H1 (cell line): Measurements from ENCODE around the gene LRBA. TPM values are rescaled to one million over a fixed set of nuclear protein-coding genes. Genes with fewer than 3 reads are reported as not detected.

ENCODE experiments used
- CTCF ChIA-PET: fragments of 300-600 bp; sonication (Branson Sonifier 250); formaldehyde crosslinking; loops from one replicate; lab custom pipeline; 2021; ENCODE audit not compliant: partially characterized antibody; lab: Charles Lee
- POLR2A ChIA-PET: fragments of 300-600 bp; sonication (Branson Sonifier 250); formaldehyde crosslinking; loops from one replicate; lab custom pipeline; 2021; ENCODE audit warnings: inconsistent platforms; ENCODE audit not compliant: partially characterized antibody; lab: Charles Lee
- DNase-seq, 2 experiments: peaks; one replicate each; pipeline versions ENCODE4 v3.0.0 to v3.0.0-alpha.2; 2010 to 2022; ENCODE audit warnings: low spot score in 2 of 2, low read depth in 1 of 2, mixed read lengths in 1 of 2
- FAIRE-seq: peaks from 2 replicates; lab custom pipeline; 2011; peaks lifted over from hg19 to GRCh38; lab: Jason Lieb, UNC
- H2AFZ ChIP-seq: 2 replicates; pipeline ENCODE4 v1.8.1; 2012; ENCODE audit warnings: low read length, inconsistent platforms
- H2AK5ac ChIP-seq: 2 replicates; pipeline ENCODE4 v1.6.1; 2013; ENCODE audit warnings: low read depth, low read length
- H2BK120ac ChIP-seq: replicated peaks from 2 replicates; pipeline ENCODE3; 2013; ENCODE audit warnings: low read depth, low read length, inconsistent platforms
- H2BK12ac ChIP-seq: 2 replicates; pipeline ENCODE4 v1.6.1; 2013; ENCODE audit warnings: low read depth, low read length
- H2BK15ac ChIP-seq: 2 replicates; pipeline ENCODE4 v1.6.1; 2013; ENCODE audit warnings: low read length
- H2BK20ac ChIP-seq: 2 replicates; pipeline ENCODE4 v1.6.1; 2013; ENCODE audit warnings: low read length
- H2BK5ac ChIP-seq: 2 replicates; pipeline ENCODE4 v1.6.1; 2013; ENCODE audit warnings: low read depth, low read length
- H3K14ac ChIP-seq: 2 replicates; pipeline ENCODE4 v1.6.1; 2013; ENCODE audit warnings: inconsistent platforms; ENCODE audit not compliant: insufficient read length
- H3K18ac ChIP-seq: 2 replicates; pipeline ENCODE4 v1.6.1; 2013; ENCODE audit warnings: low read length; ENCODE audit errors: extremely low read depth
- H3K23ac ChIP-seq: 2 replicates; pipeline ENCODE4 v1.6.1; 2013; ENCODE audit warnings: inconsistent platforms; ENCODE audit not compliant: insufficient read length
- H3K23me2 ChIP-seq: 2 replicates; pipeline ENCODE4 v1.6.1; 2013; ENCODE audit warnings: low read depth, low read length
- H3K27ac ChIP-seq: 2 replicates; pipeline ENCODE4 v1.6.1; 2011; ENCODE audit warnings: low read depth, low read length, inconsistent platforms
- H3K27me3 ChIP-seq, 4 experiments: replicated peaks in 1 of 4; 1 replicate in 1 of 4; 2 replicates in 3 of 4; pipeline versions ENCODE4 v1.6.1 to v1.8.1; 2011 to 2013; ENCODE audit warnings: low read length in 3 of 4, mild to moderate bottlenecking in 3 of 4, inconsistent platforms in 2 of 4, mixed read lengths in 2 of 4, moderate library complexity in 1 of 4; ENCODE audit not compliant: control insufficient read depth in 3 of 4, insufficient read depth in 3 of 4; ENCODE audit errors: extremely low read depth in 1 of 4
- H3K36me3 ChIP-seq, 4 experiments: 2 replicates each; pipeline versions ENCODE4 v1.6.1 to v1.8.1; 2011 to 2013; ENCODE audit warnings: mild to moderate bottlenecking in 4 of 4, low read length in 3 of 4, moderate library complexity in 2 of 4, control low read depth in 1 of 4, inconsistent platforms in 1 of 4; ENCODE audit not compliant: insufficient read depth in 4 of 4, control insufficient read depth in 2 of 4
- H3K4ac ChIP-seq: replicated peaks from 2 replicates; pipeline ENCODE3; 2013; ENCODE audit warnings: low read length, low read depth, mixed read lengths, inconsistent platforms; ENCODE audit not compliant: insufficient read length
- H3K4me1 ChIP-seq, 4 experiments: replicated peaks in 1 of 4; 1 replicate in 1 of 4; 2 replicates in 3 of 4; pipeline versions ENCODE4 v1.6.1 to v1.8.1; 2011 to 2013; ENCODE audit warnings: low read length in 3 of 4, inconsistent platforms in 2 of 4, mixed read lengths in 1 of 4; ENCODE audit not compliant: insufficient read depth in 4 of 4, control insufficient read depth in 3 of 4
- H3K4me2 ChIP-seq, 2 experiments: 2 replicates each; pipeline versions ENCODE4 v1.6.1 to v1.8.1; 2011 to 2013; ENCODE audit warnings: low read depth in 2 of 2, low read length in 2 of 2, control low read depth in 1 of 2, inconsistent platforms in 1 of 2, mild to moderate bottlenecking in 1 of 2; ENCODE audit not compliant: insufficient read depth in 1 of 2
- H3K4me3 ChIP-seq, 4 experiments: fragments of 200-600, 300-600 bp in 1 of 4; sonication (generic), shearing (Covaris generic), sonication (Bioruptor Twin) in 1 of 4; 2 replicates each; pipeline versions ENCODE4 v1.5.1 to v1.8.1; 2011 to 2016; ENCODE audit warnings: low read length in 4 of 4, low read depth in 3 of 4, control low read depth in 2 of 4, inconsistent platforms in 2 of 4, mild to moderate bottlenecking in 2 of 4, mixed read lengths in 1 of 4, moderate library complexity in 1 of 4; ENCODE audit not compliant: insufficient read depth in 2 of 4; ENCODE audit errors: extremely low read depth in 1 of 4
- H3K56ac ChIP-seq: replicated peaks from 2 replicates; pipeline ENCODE3; 2013; ENCODE audit warnings: low read depth, mild to moderate bottlenecking, mixed read lengths, low read length, inconsistent platforms; ENCODE audit not compliant: insufficient read length
- H3K79me1 ChIP-seq: 2 replicates; pipeline ENCODE4 v1.6.1; 2013; ENCODE audit warnings: low read depth, low read length, control low read depth
- H3K79me2 ChIP-seq, 2 experiments: 2 replicates each; pipeline versions ENCODE4 v1.6.1 to v1.8.1; 2012 to 2013; ENCODE audit warnings: low read length in 2 of 2, mild to moderate bottlenecking in 2 of 2, inconsistent platforms in 1 of 2; ENCODE audit not compliant: insufficient read depth in 2 of 2, control insufficient read depth in 1 of 2
- H3K9ac ChIP-seq, 4 experiments: replicated peaks in 1 of 4; 1 replicate in 1 of 4; 2 replicates in 3 of 4; pipeline versions ENCODE4 v1.6.1 to v1.8.1; 2011 to 2013; ENCODE audit warnings: low read depth in 3 of 4, low read length in 3 of 4, control low read depth in 2 of 4, mild to moderate bottlenecking in 2 of 4, moderate library complexity in 2 of 4, inconsistent platforms in 1 of 4; ENCODE audit errors: extremely low read depth in 1 of 4
- H3K9me3 ChIP-seq, 2 experiments: 2 replicates each; pipeline versions ENCODE4 v1.6.1 to v1.8.1; 2012 to 2013; ENCODE audit warnings: mild to moderate bottlenecking in 2 of 2, moderate library complexity in 2 of 2, control low read depth in 1 of 2, inconsistent platforms in 1 of 2, low read depth in 1 of 2, low read length in 1 of 2, mixed read lengths in 1 of 2; ENCODE audit not compliant: insufficient read depth in 2 of 2
- H4K20me1 ChIP-seq, 2 experiments: replicated peaks in 1 of 2; 2 replicates each; pipeline versions ENCODE3 to v1.8.1; 2011 to 2013; ENCODE audit warnings: inconsistent platforms in 2 of 2, low read length in 2 of 2, mild to moderate bottlenecking in 1 of 2; ENCODE audit not compliant: insufficient read depth in 2 of 2, control insufficient read depth in 1 of 2
- H4K5ac ChIP-seq: 2 replicates; pipeline ENCODE4 v1.6.1; 2013; ENCODE audit warnings: low read length, low read depth, mixed read lengths, inconsistent platforms; ENCODE audit not compliant: insufficient read length
- H4K8ac ChIP-seq: 2 replicates; pipeline ENCODE4 v1.8.0; 2013; ENCODE audit warnings: mild to moderate bottlenecking, moderate library complexity, low read length, inconsistent platforms; ENCODE audit not compliant: insufficient read depth; ENCODE audit errors: extremely low read depth
- H4K91ac ChIP-seq: replicated peaks from 2 replicates; pipeline ENCODE3; 2013; ENCODE audit warnings: low read length, mixed read lengths, inconsistent platforms; ENCODE audit not compliant: insufficient read length
- ASH2L ChIP-seq: fragments of 200-600, 300-600 bp; sonication (generic); IDR thresholded peaks from one replicate; pipeline ENCODE4 v1.7.1; 2017; ENCODE audit warnings: low read length
- GABPA ChIP-seq: IDR thresholded peaks from 2 replicates; pipeline ENCODE4 v1.6.1; 2011; ENCODE audit warnings: mild to moderate bottlenecking, low read length, moderate library complexity, borderline replicate concordance; ENCODE audit not compliant: insufficient read depth
- GTF2F1 ChIP-seq: IDR thresholded peaks from 2 replicates; pipeline ENCODE4 v1.6.1; 2012; ENCODE audit warnings: low read depth, low read length, improper control_type of control experiment, borderline replicate concordance
- KDM4A ChIP-seq: IDR thresholded peaks from one replicate; pipeline ENCODE4 v1.7.1; 2012; ENCODE audit warnings: low read depth, mild to moderate bottlenecking, moderate library complexity, low read length, inconsistent platforms; ENCODE audit not compliant: severe bottlenecking
- RXRA ChIP-seq: IDR thresholded peaks from 2 replicates; pipeline ENCODE4 v1.6.1; 2011; ENCODE audit warnings: low read depth, mild to moderate bottlenecking, low read length, moderate library complexity; ENCODE audit not compliant: insufficient read depth
- SIN3A ChIP-seq, 2 experiments: IDR thresholded peaks in 1 of 2; conservative IDR thresholded peaks in 1 of 2; 2 replicates each; pipeline ENCODE4 v1.6.1; 2011 to 2012; ENCODE audit warnings: low read length in 2 of 2, improper control_type of control experiment in 1 of 2, low read depth in 1 of 2, mild to moderate bottlenecking in 1 of 2
- SP1 ChIP-seq: IDR thresholded peaks from 2 replicates; pipeline ENCODE4 v1.6.1; 2011; ENCODE audit warnings: low read depth, low read length
- SRF ChIP-seq: IDR thresholded peaks from 2 replicates; pipeline ENCODE4 v1.6.1; 2011; ENCODE audit warnings: mild to moderate bottlenecking, low read depth, low read length, moderate library complexity
- SUZ12 ChIP-seq: fragments of 200-600 bp; sonication (generic); IDR thresholded peaks from 2 replicates; pipeline ENCODE4 v1.6.1; 2012; ENCODE audit warnings: mild to moderate bottlenecking, inconsistent platforms, low read length, moderate library complexity, mixed read lengths
- TAF1 ChIP-seq: IDR thresholded peaks from 2 replicates; pipeline ENCODE4 v1.6.1; 2011; ENCODE audit warnings: mild to moderate bottlenecking, low read depth, low read length
- TAF7 ChIP-seq: optimal IDR thresholded peaks from 2 replicates; pipeline ENCODE3; 2011; ENCODE audit warnings: low read depth, mild to moderate bottlenecking, inconsistent platforms, low read length, moderate library complexity, borderline replicate concordance
- WGBS, 2 experiments: shearing (Covaris generic) in 1 of 2; methylation state at CpG; one replicate each; pipeline versions ENCODE4 v1.1.6 to v1.1.7; 2013 to 2015; ENCODE audit warnings: low lambda C conversion rate in 2 of 2, mixed read lengths in 2 of 2, inconsistent platforms in 1 of 2, low coverage in 1 of 2, missing lambda C conversion rate in 1 of 2; ENCODE audit not compliant: insufficient replicate concordance in 2 of 2, insufficient coverage in 1 of 2, insufficient read length in 1 of 2; ENCODE audit errors: extremely low coverage in 1 of 2, missing lambda C conversion rate in 1 of 2; 5-methylcytosine and 5-hydroxymethylcytosine counted together
- polyA plus RNA-seq, 7 experiments: library from polyadenylated mRNA; depleted of rRNA in 3 of 7; stranded (reverse) in 5 of 7; unstranded in 2 of 7; fragments of >200 nt in 5 of 7; fragments of 200-250 nt in 2 of 7; gene quantifications; 1 replicate in 5 of 7; 2 replicates in 1 of 7; 4 replicates in 1 of 7; pipeline versions ENCODE4 v1.2.1 to v1.2.3, GENCODE V29; 2011 to 2013; ENCODE audit warnings: missing spikeins in 2 of 7, mixed read lengths in 2 of 7
- total RNA-seq: library from RNA; stranded (reverse); fragmentation: NEBNext Ultra II Directional; extraction: Animal tissue kit (Norgen Biotek cat#: 25700); gene quantifications from 2 replicates; pipeline ENCODE4 v1.2.1, GENCODE V29; 2021
- TF ChIP-seq, protein P1 (sequence below): IDR thresholded peaks from 2 replicates; pipeline ENCODE4 v1.6.1; 2011; ENCODE audit warnings: low read length, improper control_type of control experiment

The LRBA gene
- total and polyA plus RNA-seq, 2 of the 8 experiments (the other 6 are each of a cell fraction or from before 2014, with no cell fraction given) = 54.6 to 83.2 TPM

DNA sequence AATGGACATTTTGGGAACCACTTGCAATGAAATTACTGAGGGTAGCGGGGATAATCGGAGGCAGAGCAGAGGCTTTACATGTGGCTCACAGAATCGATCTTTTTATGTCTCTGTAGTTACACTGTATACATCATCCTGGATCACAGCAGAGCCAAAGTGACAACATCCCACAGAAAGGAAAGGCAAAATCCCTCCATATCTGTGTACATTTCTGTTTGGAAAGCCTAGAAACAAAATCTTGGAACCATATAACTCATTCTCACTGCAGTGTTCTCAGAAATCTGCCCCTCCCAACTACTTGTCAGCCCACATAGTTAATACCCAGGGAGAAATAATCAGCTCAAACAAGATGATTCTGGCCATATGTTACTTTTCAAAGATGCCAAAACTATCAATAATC lies 725.2 kb downstream of the LRBA start (continued):
- no peak for TF ChIP-seq SP1

DNA sequence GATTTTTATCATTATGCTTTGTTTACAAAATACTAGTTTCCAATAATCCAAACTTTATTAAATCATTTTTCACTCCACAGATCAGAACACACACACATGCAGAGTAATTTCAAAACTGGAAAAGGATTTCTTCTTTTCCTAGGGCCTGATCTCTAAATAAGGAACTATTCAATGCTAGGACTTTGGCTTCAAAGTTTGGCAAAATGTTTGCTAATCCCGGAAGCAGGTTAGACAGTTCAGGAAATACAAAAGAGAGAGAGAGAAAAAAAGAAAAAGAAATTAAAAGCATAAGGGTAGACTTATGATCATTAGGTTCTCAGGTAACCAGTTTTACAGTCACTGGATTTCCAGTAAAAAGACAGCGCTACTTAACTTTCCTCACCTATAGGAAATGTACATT lies 725.9 kb downstream of the LRBA start:
- H3K23ac ChIP-seq = no peak overlapping the region
- H2AFZ ChIP-seq = no peak overlapping the region
- no peak overlapping the region for H3K4me3 ChIP-seq
- H3K79me1 ChIP-seq = no peaks in the 10 kb centered on the region
- H2BK20ac ChIP-seq = no peak overlapping the region
- no peak overlapping the region for H3K27ac ChIP-seq
- ChIA-PET CTCF (no interaction called here), POLR2A (no interaction called here)
- no peak overlapping the region for H3K56ac ChIP-seq
- H3K79me2 ChIP-seq = no peaks in the 10 kb centered on the region
- H2BK12ac ChIP-seq = no peak overlapping the region
- H3K36me3 ChIP-seq = no peaks in the 10 kb centered on the region; a peak in 1 of 8 replicates
- H3K18ac ChIP-seq = no peak overlapping the region
- H2BK120ac ChIP-seq = no peak overlapping the region
- H3K27me3 ChIP-seq = no peaks in the 10 kb centered on the region
- DNase-seq = no peak
- H4K8ac ChIP-seq = no peak overlapping the region
- H3K14ac ChIP-seq = no peak overlapping the region
- no peaks in the 10 kb centered on the region for H4K20me1 ChIP-seq
- no peak overlapping the region for H2BK15ac ChIP-seq
- no peak overlapping the region for H2AK5ac ChIP-seq
- H3K4ac ChIP-seq = no peak overlapping the region
- FAIRE-seq = no peak
- H3K9ac ChIP-seq = no peak overlapping the region
- no peak overlapping the region for H3K4me2 ChIP-seq
- no peak overlapping the region for H4K91ac ChIP-seq
- no peaks in the 10 kb centered on the region for H3K4me1 ChIP-seq
- 93% methylated on average over 2 of the region's 2 CpGs; no CpG with 5 or more reads in 1 of the 2 experiments for WGBS, 2 experiments
- H3K9me3 ChIP-seq = no peaks in the 10 kb centered on the region
- H4K5ac ChIP-seq = no peak overlapping the region
- H3K23me2 ChIP-seq = no peaks in the 10 kb centered on the region
- H2BK5ac ChIP-seq = no peak overlapping the region
- TF ChIP-seq GTF2F1 (no peak), KDM4A (no peak), SRF (no peak), GABPA (no peak), TAF1 (no peak), SIN3A (conservative IDR thresholded peaks at IDR 0.05 in 1 of 2, IDR thresholded peaks at IDR 0.05 in 1 of 2; ENCODE audit: low read depth in 1 of 2, low read length in 2 of 2) (no peak), TAF7 (no peak), SUZ12 (no peak), ASH2L (no peak), RXRA (no peak)
- TF ChIP-seq, protein P1, sequence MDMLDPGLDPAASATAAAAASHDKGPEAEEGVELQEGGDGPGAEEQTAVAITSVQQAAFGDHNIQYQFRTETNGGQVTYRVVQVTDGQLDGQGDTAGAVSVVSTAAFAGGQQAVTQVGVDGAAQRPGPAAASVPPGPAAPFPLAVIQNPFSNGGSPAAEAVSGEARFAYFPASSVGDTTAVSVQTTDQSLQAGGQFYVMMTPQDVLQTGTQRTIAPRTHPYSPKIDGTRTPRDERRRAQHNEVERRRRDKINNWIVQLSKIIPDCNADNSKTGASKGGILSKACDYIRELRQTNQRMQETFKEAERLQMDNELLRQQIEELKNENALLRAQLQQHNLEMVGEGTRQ = no peak
